HG03064 (cell line): Measurements from ENCODE around the gene TANGO6.

Experiments
- ATAC-seq: cut with Tn5 transposase; IDR thresholded peaks from one replicate; pipeline ENCODE4 v1.9.1; 2021; ENCODE audit warnings: low read depth; ENCODE audit not compliant: unreplicated experiment

Gene TANGO6

GRCh38 chr16:69131839-69132423 lies 288.6 kb downstream of the TANGO6 start:
- peak; percentile 32 for ATAC-seq

GRCh38 chr16:69132424-69133252 lies 289.3 kb downstream of the TANGO6 start, which contains the start of the genes CHTF8 and UTP4:
CHTF8 (minus strand) TSS chr16:69132588; CDS start chr16:69121458, 11,130 bp downstream.
UTP4 (plus strand) TSS chr16:69132649; CDS start chr16:69133460, 811 bp downstream.
- peak; percentile 83 for ATAC-seq

GRCh38 chr16:69133373-69133954 lies 290.1 kb downstream of the TANGO6 start:
- no peak for ATAC-seq
